PC-3 (cell line): Measurements from ENCODE around the gene RGL3.

Source experiments
- CTCF ChIP-seq: fragments of 300-600 bp; sonication (generic); conservative IDR thresholded peaks from 2 replicates; pipeline ENCODE4 v1.5.1; 2017; ENCODE audit warnings: antibody characterized with exemption, low read depth, mild to moderate bottlenecking, low read length
- EZH2 ChIP-seq: fragments of 300-600 bp; sonication (generic); IDR thresholded peaks from one replicate; pipeline ENCODE4 v1.6.1; 2017; ENCODE audit warnings: antibody characterized with exemption, mild to moderate bottlenecking, low read length; ENCODE audit not compliant: unreplicated experiment

- TF ChIP-seq EZH2 (no peak), CTCF (no peak)
These were observed at the start of gene RGL3 for GRCh38 chr19:11418549-11419506.
